Activated CD4-positive, alpha-beta T cell treated with anti-CD3 and anti-CD28 coated beads for 48 hours (primary cell): ENCODE data around the gene BEND6.

ENCODE experiments used
- DNase-seq: peaks from one replicate; pipeline ENCODE4 v3.0.0-alpha.2; 2020

The BEND6 gene

GRCh38 chr6:56954403-56955170 is at the start of gene BEND6:
BEND6 (plus strand) TSS chr6:56955107; CDS start chr6:56981811, 26,704 bp downstream.
- DNase-seq = peak; percentile 53

- DNase-seq = no peak
These were observed 49.5 kb upstream of the BEND6 start for GRCh38 chr6:56905378-56905777.

GRCh38 chr6:56906752-56907151 is 48.2 kb upstream of the BEND6 start:
- no peak for DNase-seq

GRCh38 chr6:56909115-56909907 is 45.6 kb upstream of the BEND6 start:
- DNase-seq = no peak

- DNase-seq = no peak
These were observed 43.1 kb upstream of the BEND6 start for GRCh38 chr6:56911847-56912246.

- DNase-seq = no peak
These were observed 41.4 kb upstream of the BEND6 start for GRCh38 chr6:56913285-56914074.

- peak; percentile 4 for DNase-seq
These were observed 39.9 kb upstream of the BEND6 start for GRCh38 chr6:56914798-56915658.

GRCh38 chr6:56915832-56916231 is 39.1 kb upstream of the BEND6 start:
- DNase-seq = no peak

GRCh38 chr6:56916849-56917551 is 37.9 kb upstream of the BEND6 start:
- DNase-seq = no peak

- DNase-seq = no peak
These were observed 32.3 kb upstream of the BEND6 start for GRCh38 chr6:56922645-56923044.

- DNase-seq = no peak
These were observed 31.3 kb upstream of the BEND6 start for GRCh38 chr6:56923565-56923964.

- DNase-seq = no peak
These were observed 27.1 kb upstream of the BEND6 start for GRCh38 chr6:56927538-56928453.

GRCh38 chr6:56930846-56931245 is 24.1 kb upstream of the BEND6 start:
- no peak for DNase-seq

GRCh38 chr6:56932910-56933477 is 21.9 kb upstream of the BEND6 start:
- DNase-seq = no peak

GRCh38 chr6:56933650-56934049 is 21.3 kb upstream of the BEND6 start:
- DNase-seq = no peak

GRCh38 chr6:56934876-56935275 is 20.0 kb upstream of the BEND6 start:
- no peak for DNase-seq

- DNase-seq = no peak
These were observed 18.4 kb upstream of the BEND6 start for GRCh38 chr6:56936466-56936865.

GRCh38 chr6:56938649-56939191 is 16.2 kb upstream of the BEND6 start:
- peak; percentile 54 for DNase-seq

- DNase-seq = no peak
These were observed 14.4 kb upstream of the BEND6 start for GRCh38 chr6:56940463-56940862.

- no peak for DNase-seq
These were observed 13.9 kb upstream of the BEND6 start for GRCh38 chr6:56940977-56941376.
